ENCODE results near the gene HMX3. TPM values are rescaled to one million over a fixed set of nuclear protein-coding genes. Genes with fewer than 3 reads are reported as not detected.

Gene HMX3
- total RNA-seq, 6 experiments from 2014 or later, result not detected

DNA sequence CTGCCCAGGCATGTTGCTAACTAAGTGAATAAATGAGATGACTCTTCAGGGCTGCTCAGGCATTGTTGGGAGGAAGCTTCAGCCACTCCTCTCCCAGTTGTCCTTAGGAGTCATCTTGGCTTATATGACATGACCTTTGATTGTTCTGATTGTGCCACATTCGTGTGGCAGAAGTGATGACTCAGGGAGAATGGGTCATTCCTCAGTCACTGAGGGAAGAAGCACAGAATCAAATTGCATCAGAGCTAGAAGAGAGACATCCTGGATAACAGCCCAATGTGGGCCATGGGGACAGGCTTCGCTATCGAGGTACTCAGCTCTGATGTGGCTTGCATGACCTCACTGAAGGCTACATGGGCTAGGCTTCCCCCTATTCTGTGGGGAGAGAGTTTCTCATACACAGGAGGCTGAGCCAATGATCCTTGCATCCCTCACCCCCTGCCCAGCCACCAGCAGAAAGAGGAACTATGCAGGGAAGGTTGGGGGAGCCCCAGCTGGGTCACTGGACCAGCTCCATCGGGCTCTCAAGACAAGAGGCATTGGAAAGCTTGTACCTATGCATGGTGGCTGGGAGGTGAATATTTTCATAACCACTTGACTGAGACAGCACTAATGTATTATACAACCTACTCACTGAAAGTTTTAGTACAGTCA, 6.0 kb upstream of the HMX3 start:
- ATAC-seq, result peak in 1 of 4 donors; percentile 22
- no peak overlapping the region for H3K27ac ChIP-seq
- peaks cover 0 to 9% (median under 1%) of the 10 kb centered on the region in 4 donors for H3K4me1 ChIP-seq
- H3K27me3 ChIP-seq, result peaks cover 4 to 10% of the 10 kb centered on the region in 2 donors
- intact Hi-C loops (cut with DNase I), result loop anchor here (5.0 to 10.0 kb wide), 3 partner anchors 255 to 428 kb away; no protein-coding TSS in a partner anchor
- no peaks in the 10 kb centered on the region for H3K36me3 ChIP-seq
- DNase-seq, result no peak
- TF ChIP-seq CTCF (IDR thresholded peaks at IDR 0.05) (no peak), POLR2A (IDR thresholded peaks at IDR 0.05) (no peak)
- H3K9me3 ChIP-seq, result no peaks in the 10 kb centered on the region
- H3K4me3 ChIP-seq, result no peak overlapping the region
- WGBS (ENCODE audit: insufficient coverage, low coverage, low lambda C conversion rate, missing lambda C conversion rate), result 40% methylated on average over 4 of the region's 4 CpGs

DNA sequence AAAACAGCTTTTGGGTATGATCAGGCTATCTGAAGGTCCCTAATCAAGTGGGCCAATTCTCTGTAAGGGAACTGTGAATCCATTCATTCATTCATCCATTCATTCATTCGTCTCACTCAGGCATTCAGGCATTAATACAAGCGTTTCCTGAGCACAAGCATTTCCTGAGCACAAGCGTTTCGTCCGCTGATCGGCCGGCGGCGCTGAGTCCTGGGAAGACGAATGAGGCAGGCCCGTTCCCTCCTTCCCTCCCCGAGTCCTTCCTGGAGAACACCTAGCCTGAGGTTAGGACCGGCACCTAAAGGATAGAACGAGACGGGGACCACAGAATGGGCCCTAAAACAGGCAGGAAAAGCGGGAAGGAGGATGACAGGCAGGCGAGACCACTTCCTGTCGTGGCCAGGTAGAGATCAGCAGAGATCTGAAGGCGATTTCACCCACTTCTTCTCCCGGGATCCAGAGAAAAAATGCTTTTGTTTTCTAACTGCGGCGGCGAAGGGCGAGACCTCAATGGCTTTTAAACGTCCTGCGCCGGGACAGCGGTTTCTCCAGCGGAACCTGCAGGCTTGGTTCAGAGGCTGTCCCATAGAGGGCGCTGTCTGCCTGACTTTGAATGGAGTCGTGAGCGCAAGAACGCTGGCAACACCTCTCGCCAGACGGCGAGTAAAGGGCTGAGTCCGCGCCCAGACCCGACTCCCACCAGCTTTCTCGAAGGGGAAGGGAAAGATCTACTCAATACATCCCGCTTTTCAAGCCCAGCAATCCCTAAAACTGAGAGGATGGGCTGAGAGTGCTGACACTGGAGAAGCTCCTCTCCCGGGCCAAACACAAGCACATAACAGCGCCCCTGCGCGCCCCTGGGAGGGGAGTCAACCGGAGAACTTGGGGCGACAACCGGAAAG, 2.9 kb upstream of the HMX3 start:
- intact Hi-C loops (cut with DNase I), result loop anchor here (5.0 to 10.0 kb wide), 3 partner anchors 252 to 424 kb away; no protein-coding TSS in a partner anchor
- whole genome bisulfite sequencing (ENCODE audit: insufficient coverage, low coverage, low lambda C conversion rate, missing lambda C conversion rate), result 5% methylated on average over 34 of the region's 48 CpGs

DNA sequence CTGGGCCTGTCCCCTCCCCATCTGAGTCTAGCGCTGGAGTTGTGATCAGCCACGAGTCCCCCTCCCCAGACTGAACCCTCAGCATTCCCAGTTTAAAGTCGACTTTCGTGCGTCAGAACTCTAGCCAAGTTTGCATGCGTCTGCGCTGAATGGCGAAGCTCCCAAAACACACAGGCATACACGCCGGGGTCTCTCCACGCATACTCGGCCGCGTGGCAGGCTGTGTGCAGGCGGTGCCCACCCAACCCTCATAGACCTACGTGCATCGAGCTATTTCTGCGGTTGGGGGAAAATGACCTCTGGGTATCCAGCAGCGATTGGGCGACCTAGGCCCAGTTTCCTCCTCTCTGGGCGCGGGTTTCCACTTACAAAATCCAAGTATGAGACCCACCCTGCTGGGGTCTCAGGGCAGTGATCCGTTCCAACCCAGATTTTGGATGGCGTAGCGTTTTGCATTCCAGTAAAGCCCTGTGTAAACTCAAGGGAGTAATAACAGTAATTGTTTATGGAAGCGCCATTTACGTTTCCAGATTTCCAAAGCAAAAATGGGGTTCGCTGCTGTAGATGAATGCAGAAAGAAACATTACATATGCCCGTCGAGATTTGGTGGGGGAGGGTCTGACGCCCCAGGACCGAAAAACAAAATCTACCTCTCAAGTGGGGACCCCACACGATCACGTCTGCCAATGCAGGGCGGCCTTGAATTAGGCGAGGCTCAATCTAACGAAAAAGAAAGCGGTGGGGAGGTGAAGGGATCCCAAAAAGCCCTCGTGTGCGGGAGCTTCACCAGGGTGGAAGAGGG, 2.0 kb upstream of the HMX3 start:
- DNase-seq, result no peak
- TF ChIP-seq CTCF (IDR thresholded peaks at IDR 0.05), result no peak
- no peak for TF ChIP-seq POLR2A (IDR thresholded peaks at IDR 0.05)
- Histone ChIP-seq H3K4me3 (no peak overlapping the region), H3K9me3 (no peaks in the 10 kb centered on the region), H3K27ac (no peak overlapping the region), H3K36me3 (no peaks in the 10 kb centered on the region), H3K4me1 (peaks cover 0 to 38% (median 7%) of the 10 kb centered on the region in 4 donors), H3K27me3 (peaks cover 23 to 48% of the 10 kb centered on the region in 2 donors)
- no peak for ATAC-seq
- WGBS (ENCODE audit: insufficient coverage, low coverage, low lambda C conversion rate, missing lambda C conversion rate), result 8% methylated on average over 36 of the region's 40 CpGs
- intact Hi-C loops (cut with DNase I), result loop anchor here (5.0 to 10.0 kb wide), 3 partner anchors 251 to 424 kb away; no protein-coding TSS in a partner anchor

More for the DNA sequence above, 2.9 kb upstream of the HMX3 start:
- Histone ChIP-seq H3K4me3 (no peak overlapping the region), H3K9me3 (no peaks in the 10 kb centered on the region), H3K36me3 (no peaks in the 10 kb centered on the region), H3K27ac (no peak overlapping the region), H3K27me3 (peaks cover 17 to 39% of the 10 kb centered on the region in 2 donors), H3K4me1 (peaks cover 0 to 37% (median 7%) of the 10 kb centered on the region in 4 donors)
- ATAC-seq (peak; percentile 86 to 95 (median 94)), DNase-seq (peak; percentile 85 to 86 (median 86))
- TF ChIP-seq CTCF (IDR thresholded peaks at IDR 0.05) (peak; percentile 85 to 94 (median 92)), POLR2A (IDR thresholded peaks at IDR 0.05) (no peak)

- Histone ChIP-seq H3K27me3 (peaks cover 23 to 55% of the 10 kb centered on the region in 2 donors), H3K4me1 (peaks cover 0 to 45% (median 8%) of the 10 kb centered on the region in 4 donors), H3K36me3 (no peaks in the 10 kb centered on the region), H3K27ac (no peak overlapping the region), H3K9me3 (no peaks in the 10 kb centered on the region), H3K4me3 (no peak overlapping the region)
- DNase-seq (no peak), ATAC-seq (no peak)
- WGBS (ENCODE audit: insufficient coverage, low coverage, low lambda C conversion rate, missing lambda C conversion rate), result 0% methylated on average over 13 of the region's 42 CpGs
- TF ChIP-seq CTCF (IDR thresholded peaks at IDR 0.05) (no peak), POLR2A (IDR thresholded peaks at IDR 0.05) (no peak)
- intact Hi-C loops (cut with DNase I), result loop anchor here (5.0 to 10.0 kb wide), 3 partner anchors 250 to 423 kb away; no protein-coding TSS in a partner anchor
Observed at GRCh38 chr10:123134343-123134914, 1.3 kb upstream of the HMX3 start.
